ENCODE measurements around the gene A3GALT2. TPM values are rescaled to one million over a fixed set of nuclear protein-coding genes. Genes with fewer than 3 reads are reported as not detected.
A peak's percentile ranks its signal among the peaks of the same experiment; 100 is the strongest.

A3GALT2 gene
- total and polyA plus RNA-seq, 12 donors: 0.25 TPM; not detected in 11

DNA sequence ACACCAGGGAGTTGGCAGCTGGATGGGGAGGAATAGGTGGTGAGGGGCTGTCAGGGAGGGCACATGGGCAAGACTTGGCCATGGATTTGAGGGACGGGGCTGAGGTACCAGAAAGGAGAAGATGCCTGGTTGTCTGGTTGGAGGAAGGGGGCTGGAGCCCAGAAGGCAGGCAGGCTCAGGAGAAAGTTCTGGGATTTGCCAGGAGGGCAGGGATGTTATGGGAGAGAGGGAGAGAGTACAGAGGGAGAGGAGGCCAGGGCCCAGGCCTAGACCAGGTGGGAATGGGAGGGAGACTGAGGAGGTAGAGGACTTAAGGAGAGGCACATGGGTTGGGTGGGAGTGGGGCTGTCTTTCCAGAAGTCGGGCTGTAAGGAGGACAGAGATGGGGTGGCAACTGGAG is 4.3 kb downstream of the A3GALT2 start:
- Histone ChIP-seq H3K4me1 (peaks cover 0 to 6% (median 0%) of the 10 kb centered on the region in 9 donors), H3K27ac (no peak overlapping the region), H3K4me3 (no peak overlapping the region), H3K9me3 (no peaks in the 10 kb centered on the region), H3K27me3 (no peaks in the 10 kb centered on the region), H3K36me3 (peaks cover 0 to 7% (median 0%) of the 10 kb centered on the region in 9 donors)
- no peak for DNase-seq
- intact Hi-C loops (cut with DNase I): no loop called here
- no peak for ATAC-seq
- 82 to 91% methylated on average over 2 of the region's 2 CpGs for WGBS, 2 donors
- TF ChIP-seq, protein P1, sequence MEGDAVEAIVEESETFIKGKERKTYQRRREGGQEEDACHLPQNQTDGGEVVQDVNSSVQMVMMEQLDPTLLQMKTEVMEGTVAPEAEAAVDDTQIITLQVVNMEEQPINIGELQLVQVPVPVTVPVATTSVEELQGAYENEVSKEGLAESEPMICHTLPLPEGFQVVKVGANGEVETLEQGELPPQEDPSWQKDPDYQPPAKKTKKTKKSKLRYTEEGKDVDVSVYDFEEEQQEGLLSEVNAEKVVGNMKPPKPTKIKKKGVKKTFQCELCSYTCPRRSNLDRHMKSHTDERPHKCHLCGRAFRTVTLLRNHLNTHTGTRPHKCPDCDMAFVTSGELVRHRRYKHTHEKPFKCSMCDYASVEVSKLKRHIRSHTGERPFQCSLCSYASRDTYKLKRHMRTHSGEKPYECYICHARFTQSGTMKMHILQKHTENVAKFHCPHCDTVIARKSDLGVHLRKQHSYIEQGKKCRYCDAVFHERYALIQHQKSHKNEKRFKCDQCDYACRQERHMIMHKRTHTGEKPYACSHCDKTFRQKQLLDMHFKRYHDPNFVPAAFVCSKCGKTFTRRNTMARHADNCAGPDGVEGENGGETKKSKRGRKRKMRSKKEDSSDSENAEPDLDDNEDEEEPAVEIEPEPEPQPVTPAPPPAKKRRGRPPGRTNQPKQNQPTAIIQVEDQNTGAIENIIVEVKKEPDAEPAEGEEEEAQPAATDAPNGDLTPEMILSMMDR (IDR thresholded peaks at IDR 0.05): no peak

DNA sequence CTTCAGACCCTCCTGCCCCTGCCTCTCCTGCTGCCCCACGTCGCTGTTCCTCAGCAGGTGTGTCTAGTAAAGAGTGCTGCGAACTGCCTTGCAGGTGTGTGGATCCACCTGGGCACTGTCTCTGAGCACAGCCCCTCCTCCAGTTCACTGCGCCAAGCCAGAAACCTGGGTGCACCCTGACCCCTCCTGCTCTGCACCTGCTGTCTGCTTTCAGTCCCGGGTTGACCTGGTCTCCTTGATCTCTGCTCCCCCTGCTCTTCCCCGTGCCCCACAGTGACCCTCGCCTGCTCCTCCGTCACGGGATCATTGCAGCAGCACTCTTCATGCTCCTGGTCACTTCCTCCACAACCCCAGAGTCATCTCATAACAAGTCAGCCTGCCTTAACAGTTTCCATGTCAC is 6.5 kb downstream of the A3GALT2 start:
- Histone ChIP-seq H3K9me3 (no peaks in the 10 kb centered on the region), H3K27ac (no peak overlapping the region), H3K4me1 (no peaks in the 10 kb centered on the region), H3K4me3 (no peak overlapping the region), H3K27me3 (no peaks in the 10 kb centered on the region), H3K36me3 (no peaks in the 10 kb centered on the region)
- DNase-seq (no peak), ATAC-seq (no peak)
- TF ChIP-seq, protein P1 (IDR thresholded peaks at IDR 0.05): no peak
- 89 to 94% methylated on average over 9 of the region's 9 CpGs for WGBS, 2 donors
- intact Hi-C loops (cut with DNase I): no loop called here

DNA sequence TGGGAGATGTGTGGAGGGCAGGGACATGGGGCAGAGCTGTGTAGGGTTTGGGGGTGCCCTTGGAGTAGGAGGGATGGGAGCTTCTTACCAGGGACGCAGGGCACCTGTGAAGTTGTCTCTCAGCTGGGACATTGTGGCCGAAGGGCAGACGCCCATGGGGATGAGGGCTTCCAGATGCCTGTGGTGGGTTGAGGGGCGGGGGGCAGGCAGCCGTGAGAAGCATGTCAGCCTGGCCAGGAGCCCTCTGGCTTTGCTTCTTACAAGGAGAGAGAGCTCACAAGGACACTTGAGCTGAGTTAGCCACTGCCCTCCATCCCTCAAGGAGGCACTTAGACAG is 8.5 kb downstream of the A3GALT2 start:
- H3K27ac ChIP-seq: no peak overlapping the region
- 73 to 89% methylated on average over 5 of the region's 5 CpGs for WGBS, 2 donors
- no peak overlapping the region for H3K4me3 ChIP-seq
- no peaks in the 10 kb centered on the region for H3K4me1 ChIP-seq
- H3K36me3 ChIP-seq: no peaks in the 10 kb centered on the region
- H3K27me3 ChIP-seq: no peaks in the 10 kb centered on the region
- DNase-seq (no peak), ATAC-seq (peak in 2 of 8 donors; percentile 29 to 34)
- TF ChIP-seq, protein P1 (IDR thresholded peaks at IDR 0.05): no peak
- intact Hi-C loops (cut with DNase I): no loop called here
- H3K9me3 ChIP-seq: no peaks in the 10 kb centered on the region

DNA sequence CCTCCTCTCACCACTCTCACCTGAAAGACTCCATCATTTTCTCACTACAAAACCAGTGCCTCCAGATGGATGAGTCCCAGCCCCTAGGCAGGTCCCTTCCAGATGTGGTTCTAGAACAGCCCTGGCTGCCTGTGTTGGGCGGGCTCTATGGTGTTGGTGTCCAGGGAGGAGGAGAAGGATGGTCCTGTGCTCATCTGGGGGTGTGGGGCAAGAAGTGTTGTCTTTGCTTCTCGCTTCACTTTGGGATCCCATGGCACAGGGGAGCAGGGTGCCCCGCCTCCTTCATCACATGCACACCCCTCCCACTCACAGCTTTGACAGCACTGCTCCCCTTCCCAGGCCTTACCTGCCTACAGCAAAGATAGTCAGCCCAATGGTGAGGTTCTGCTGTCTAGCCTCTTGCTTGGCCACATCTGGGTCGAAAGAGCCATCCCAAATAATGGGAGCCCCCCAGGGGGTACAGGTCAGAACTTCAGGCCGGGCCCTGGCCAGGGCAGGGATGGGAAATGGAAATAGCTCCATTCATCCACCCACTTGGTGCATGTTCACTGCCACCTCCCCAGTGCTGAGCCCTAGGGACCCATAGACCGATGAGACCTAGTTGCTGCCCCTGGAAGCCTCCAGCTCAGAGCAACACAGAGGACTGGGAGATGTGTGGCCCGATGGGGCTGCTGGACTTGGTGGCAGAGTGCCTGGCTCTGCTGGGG is 9.0 kb downstream of the A3GALT2 start:
- H3K36me3 ChIP-seq: no peaks in the 10 kb centered on the region
- H3K27ac ChIP-seq: no peak overlapping the region
- no peak overlapping the region for H3K4me3 ChIP-seq
- H3K27me3 ChIP-seq: peaks cover 0 to 4% (median 0%) of the 10 kb centered on the region in 7 donors
- ATAC-seq (peak in 1 of 8 donors; percentile 27), DNase-seq (no peak)
- peaks cover 0 to 4% (median 2%) of the 10 kb centered on the region in 9 donors for H3K4me1 ChIP-seq
- TF ChIP-seq, protein P1 (IDR thresholded peaks at IDR 0.05): no peak
- WGBS, 2 donors: 93 to 94% methylated on average over 7 of the region's 7 CpGs
- no peaks in the 10 kb centered on the region for H3K9me3 ChIP-seq
- intact Hi-C loops (cut with DNase I): no loop called here
